Measurements from ENCODE around the gene BBS5.

Gene BBS5

DNA sequence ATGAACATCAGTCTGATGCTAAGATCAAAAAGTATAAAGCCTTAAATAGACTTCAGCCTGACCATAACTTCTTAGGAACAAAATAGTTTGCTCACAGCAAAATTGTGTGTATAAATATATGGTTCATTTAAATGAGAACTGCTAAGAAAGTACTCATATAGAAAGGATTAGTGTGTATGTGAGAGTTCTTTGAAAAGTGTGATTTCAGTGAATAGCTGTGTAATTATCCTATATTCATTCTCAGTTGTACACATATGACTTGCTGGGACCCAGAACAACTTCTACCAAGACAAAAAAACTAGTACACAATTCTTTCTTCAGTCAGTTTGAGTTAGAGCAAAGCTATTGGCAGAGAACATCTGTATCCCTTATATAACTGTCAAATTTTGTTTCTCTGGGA is 7.2 kb downstream of the BBS5 start:
- H3K27me3 ChIP-seq (replicated peaks; ENCODE audit: control insufficient read depth, insufficient read depth, low read length) = no peaks in the 10 kb centered on the region
- no peak overlapping the region for H3K4me3 ChIP-seq (ENCODE audit: low read length)
- no peak overlapping the region for H3K9ac ChIP-seq (ENCODE audit: low read length)
- peaks cover 68% of the 10 kb centered on the region for H3K36me3 ChIP-seq (ENCODE audit: control insufficient read depth, insufficient read depth, low read length, severe bottlenecking)
- no peaks in the 10 kb centered on the region for H3K9me3 ChIP-seq (ENCODE audit: control insufficient read depth, low read length)
- H3K4me1 ChIP-seq (ENCODE audit: control insufficient read depth, insufficient read depth, low read length) = no peaks in the 10 kb centered on the region
- no peak for DNase-seq (ENCODE audit: low read depth)

GRCh38 chr2:169490834-169491233 is 11.5 kb downstream of the BBS5 start:
- H3K27me3 ChIP-seq (replicated peaks; ENCODE audit: control insufficient read depth, insufficient read depth, low read length) = no peaks in the 10 kb centered on the region
- H3K9ac ChIP-seq (ENCODE audit: low read length) = no peak overlapping the region
- H3K36me3 ChIP-seq (ENCODE audit: control insufficient read depth, insufficient read depth, low read length, severe bottlenecking) = peaks cover 56% of the 10 kb centered on the region
- H3K4me3 ChIP-seq (ENCODE audit: low read length) = no peak overlapping the region
- H3K9me3 ChIP-seq (ENCODE audit: control insufficient read depth, low read length) = no peaks in the 10 kb centered on the region
- no peaks in the 10 kb centered on the region for H3K4me1 ChIP-seq (ENCODE audit: control insufficient read depth, insufficient read depth, low read length)
- no peak for DNase-seq (ENCODE audit: low read depth)

GRCh38 chr2:169491378-169491777 is 12.1 kb downstream of the BBS5 start:
- no peaks in the 10 kb centered on the region for H3K9me3 ChIP-seq (ENCODE audit: control insufficient read depth, low read length)

DNA sequence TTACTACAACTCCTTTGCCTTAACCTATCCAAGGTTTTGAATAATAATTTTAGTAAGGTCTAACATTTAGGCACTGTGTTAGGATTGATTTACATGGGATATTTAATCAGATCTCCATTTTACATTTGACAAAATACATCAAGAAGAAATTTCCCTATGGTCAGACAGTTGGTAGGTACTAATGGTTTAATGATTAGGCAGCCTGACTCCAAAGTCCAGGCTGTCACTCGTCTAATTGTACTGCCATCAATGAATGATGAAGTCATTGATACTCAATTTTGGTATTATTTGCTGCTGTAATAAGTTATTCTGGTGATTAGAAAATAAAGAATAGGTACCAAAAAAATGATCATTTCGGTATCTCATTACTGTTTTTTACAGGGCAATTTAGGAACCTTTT is 14.1 kb downstream of the BBS5 start:
- Histone ChIP-seq H3K4me3 (ENCODE audit: low read length) (no peak overlapping the region), H3K27me3 (replicated peaks; ENCODE audit: control insufficient read depth, insufficient read depth, low read length) (no peaks in the 10 kb centered on the region), H3K36me3 (ENCODE audit: control insufficient read depth, insufficient read depth, low read length, severe bottlenecking) (peaks cover 48% of the 10 kb centered on the region), H3K4me1 (ENCODE audit: control insufficient read depth, insufficient read depth, low read length) (no peaks in the 10 kb centered on the region), H3K9ac (ENCODE audit: low read length) (no peak overlapping the region), H3K9me3 (ENCODE audit: control insufficient read depth, low read length) (no peaks in the 10 kb centered on the region)
- no peak for DNase-seq (ENCODE audit: low read depth)

More at GRCh38 chr2:169491378-169491777, 12.1 kb downstream of the BBS5 start:
- Histone ChIP-seq H3K4me1 (ENCODE audit: control insufficient read depth, insufficient read depth, low read length) (no peaks in the 10 kb centered on the region), H3K27me3 (replicated peaks; ENCODE audit: control insufficient read depth, insufficient read depth, low read length) (no peaks in the 10 kb centered on the region), H3K4me3 (ENCODE audit: low read length) (no peak overlapping the region), H3K9ac (ENCODE audit: low read length) (no peak overlapping the region), H3K36me3 (ENCODE audit: control insufficient read depth, insufficient read depth, low read length, severe bottlenecking) (peaks cover 54% of the 10 kb centered on the region)
- DNase-seq (ENCODE audit: low read depth) = no peak

DNA sequence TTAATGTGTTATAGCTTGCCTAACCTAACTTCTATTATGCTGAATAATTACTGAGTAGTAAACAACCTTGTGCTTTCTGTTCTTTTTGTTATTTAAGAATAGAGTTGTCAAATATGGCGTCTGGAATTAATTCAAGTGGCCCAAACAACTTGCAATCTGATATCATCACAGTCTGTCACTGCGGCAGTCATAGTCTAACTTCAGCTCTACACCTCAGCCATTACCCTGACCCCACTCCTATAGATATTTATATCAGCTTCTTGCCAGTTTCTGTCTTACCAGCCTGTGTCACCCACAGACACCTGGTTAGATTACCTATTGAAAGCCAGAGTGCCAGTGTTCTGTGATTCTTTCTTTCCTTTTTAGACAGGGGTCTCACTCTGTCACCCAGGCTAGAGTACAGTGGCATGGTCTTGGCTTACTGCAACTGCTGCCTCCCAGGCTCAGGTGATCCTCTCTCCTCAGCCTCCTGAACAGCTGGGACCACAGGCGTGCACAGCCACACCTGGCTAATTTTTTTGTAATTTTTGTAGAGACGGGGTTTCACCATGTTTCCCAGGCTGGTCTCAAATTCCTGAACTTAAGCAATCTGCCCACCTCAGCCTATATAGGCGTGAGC is 16.1 kb downstream of the BBS5 start:
- Histone ChIP-seq H3K9me3 (ENCODE audit: control insufficient read depth, low read length) (no peaks in the 10 kb centered on the region), H3K36me3 (ENCODE audit: control insufficient read depth, insufficient read depth, low read length, severe bottlenecking) (peaks cover 51% of the 10 kb centered on the region), H3K9ac (ENCODE audit: low read length) (no peak overlapping the region), H3K4me3 (ENCODE audit: low read length) (no peak overlapping the region), H3K27me3 (replicated peaks; ENCODE audit: control insufficient read depth, insufficient read depth, low read length) (no peaks in the 10 kb centered on the region), H3K4me1 (ENCODE audit: control insufficient read depth, insufficient read depth, low read length) (no peaks in the 10 kb centered on the region)
- DNase-seq (ENCODE audit: low read depth) = no peak

DNA sequence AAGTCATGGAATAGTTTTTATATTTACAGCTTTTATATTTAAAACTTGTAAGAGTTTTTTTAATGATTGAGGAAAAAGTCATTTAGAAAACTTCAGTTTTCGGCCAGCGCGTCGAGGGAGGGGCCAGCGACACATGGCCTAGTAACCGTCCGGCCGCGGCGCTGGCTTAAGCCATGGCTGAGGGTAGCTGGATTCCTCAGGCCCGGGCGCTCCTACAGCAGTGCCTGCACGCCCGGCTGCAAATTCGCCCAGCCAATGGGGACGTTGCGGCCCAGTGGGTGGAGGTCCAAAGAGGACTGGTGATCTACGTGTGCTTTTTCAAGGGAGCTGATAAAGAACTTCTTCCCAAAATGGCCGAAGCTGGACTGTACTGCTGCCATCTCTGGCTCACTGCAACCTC is 25.4 kb downstream of the BBS5 start:
- Histone ChIP-seq H3K9ac (ENCODE audit: low read length) (no peak overlapping the region), H3K9me3 (ENCODE audit: control insufficient read depth, low read length) (no peaks in the 10 kb centered on the region), H3K36me3 (ENCODE audit: control insufficient read depth, insufficient read depth, low read length, severe bottlenecking) (peaks cover 40% of the 10 kb centered on the region), H3K4me3 (ENCODE audit: low read length) (no peak overlapping the region), H3K27me3 (replicated peaks; ENCODE audit: control insufficient read depth, insufficient read depth, low read length) (no peaks in the 10 kb centered on the region), H3K4me1 (ENCODE audit: control insufficient read depth, insufficient read depth, low read length) (peaks cover 20% of the 10 kb centered on the region)
- DNase-seq (ENCODE audit: low read depth) = no peak

GRCh38 chr2:169507698-169508097 is 28.4 kb downstream of the BBS5 start:
- Histone ChIP-seq H3K4me3 (ENCODE audit: low read length) (no peak overlapping the region), H3K27me3 (replicated peaks; ENCODE audit: control insufficient read depth, insufficient read depth, low read length) (no peaks in the 10 kb centered on the region), H3K4me1 (ENCODE audit: control insufficient read depth, insufficient read depth, low read length) (peaks cover 26% of the 10 kb centered on the region), H3K9me3 (ENCODE audit: control insufficient read depth, low read length) (no peaks in the 10 kb centered on the region), H3K36me3 (ENCODE audit: control insufficient read depth, insufficient read depth, low read length, severe bottlenecking) (peaks cover 17% of the 10 kb centered on the region), H3K9ac (ENCODE audit: low read length) (no peak overlapping the region)
- peak; percentile 61 for DNase-seq (ENCODE audit: low read depth)

DNA sequence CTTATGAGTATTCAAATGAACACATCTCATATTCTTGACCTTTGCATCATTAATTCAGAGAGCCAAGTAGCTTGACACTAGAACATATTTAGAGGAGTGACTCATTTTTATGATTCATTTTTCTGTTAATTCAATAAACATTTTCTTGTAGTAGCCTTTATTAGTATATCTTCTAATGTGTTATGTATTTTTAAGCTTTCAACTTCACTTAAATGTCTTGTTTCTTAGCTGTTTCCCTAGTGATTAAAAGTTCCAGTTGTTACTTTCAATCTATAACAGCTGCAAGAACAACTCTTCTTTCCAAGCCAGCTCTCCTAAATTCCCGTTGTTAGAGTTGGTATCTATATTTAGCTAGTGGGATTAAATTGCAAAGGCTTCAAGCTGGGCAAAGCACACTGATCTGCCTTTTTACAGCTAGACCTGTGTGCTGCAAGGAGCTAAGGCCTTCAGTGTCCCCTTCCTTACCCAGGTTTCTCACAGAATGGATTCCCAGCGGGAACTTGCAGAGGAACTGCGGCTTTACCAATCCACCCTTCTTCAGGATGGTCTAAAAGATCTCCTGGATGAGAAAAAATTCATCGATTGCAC is 30.1 kb downstream of the BBS5 start, which contains the start of gene KLHL41:
Gene KLHL41, plus strand, starts transcription at position 405 of the 588 bp plus-strand sequence. Its CDS starts 77 bp downstream, at position 482.
- Histone ChIP-seq H3K36me3 (ENCODE audit: control insufficient read depth, insufficient read depth, low read length, severe bottlenecking) (peaks cover 4% of the 10 kb centered on the region), H3K9me3 (ENCODE audit: control insufficient read depth, low read length) (no peaks in the 10 kb centered on the region), H3K4me1 (ENCODE audit: control insufficient read depth, insufficient read depth, low read length) (peaks cover 26% of the 10 kb centered on the region), H3K27me3 (replicated peaks; ENCODE audit: control insufficient read depth, insufficient read depth, low read length) (no peaks in the 10 kb centered on the region), H3K9ac (ENCODE audit: low read length) (peak within 1 kb of the TSS; percentile 23), H3K4me3 (ENCODE audit: low read length) (peak within 1 kb of the TSS; percentile 46)
- DNase-seq (ENCODE audit: low read depth) = peak; percentile 62

GRCh38 chr2:169509955-169510354 is 30.7 kb downstream of the BBS5 start:
- peaks cover 26% of the 10 kb centered on the region for H3K4me1 ChIP-seq (ENCODE audit: control insufficient read depth, insufficient read depth, low read length)
- DNase-seq (ENCODE audit: low read depth) = no peak
- H3K9ac ChIP-seq (ENCODE audit: low read length) = peak overlapping the region; percentile 23
- H3K27me3 ChIP-seq (replicated peaks; ENCODE audit: control insufficient read depth, insufficient read depth, low read length) = no peaks in the 10 kb centered on the region
- no peak overlapping the region for H3K4me3 ChIP-seq (ENCODE audit: low read length)
- H3K9me3 ChIP-seq (ENCODE audit: control insufficient read depth, low read length) = no peaks in the 10 kb centered on the region
- no peaks in the 10 kb centered on the region for H3K36me3 ChIP-seq (ENCODE audit: control insufficient read depth, insufficient read depth, low read length, severe bottlenecking)

GRCh38 chr2:169510496-169510895 is 31.2 kb downstream of the BBS5 start:
- no peaks in the 10 kb centered on the region for H3K36me3 ChIP-seq (ENCODE audit: control insufficient read depth, insufficient read depth, low read length, severe bottlenecking)
- no peak overlapping the region for H3K9ac ChIP-seq (ENCODE audit: low read length)
- DNase-seq (ENCODE audit: low read depth) = no peak
- peaks cover 26% of the 10 kb centered on the region for H3K4me1 ChIP-seq (ENCODE audit: control insufficient read depth, insufficient read depth, low read length)
- H3K27me3 ChIP-seq (replicated peaks; ENCODE audit: control insufficient read depth, insufficient read depth, low read length) = no peaks in the 10 kb centered on the region
- no peaks in the 10 kb centered on the region for H3K9me3 ChIP-seq (ENCODE audit: control insufficient read depth, low read length)
- no peak overlapping the region for H3K4me3 ChIP-seq (ENCODE audit: low read length)

DNA sequence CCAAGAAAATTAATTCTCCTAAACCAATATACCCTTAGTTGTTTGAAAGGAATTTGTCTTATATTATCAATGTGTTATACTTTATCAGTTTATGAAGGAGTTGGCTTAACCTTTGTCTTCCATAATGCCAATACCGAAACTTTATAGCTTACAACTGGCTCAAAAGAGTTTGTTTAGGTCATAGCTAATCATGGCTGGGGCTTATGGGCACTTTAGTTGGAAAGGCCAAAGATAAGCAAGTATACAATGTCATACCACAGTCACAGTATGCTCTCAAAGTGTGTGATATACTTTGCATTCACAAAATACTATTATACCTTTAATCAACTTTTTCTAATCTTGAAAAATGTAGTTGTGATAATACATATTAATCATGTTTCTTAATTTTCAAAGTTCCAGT is 32.5 kb downstream of the BBS5 start:
- Histone ChIP-seq H3K27me3 (replicated peaks; ENCODE audit: control insufficient read depth, insufficient read depth, low read length) (no peaks in the 10 kb centered on the region), H3K4me3 (ENCODE audit: low read length) (no peak overlapping the region), H3K9ac (ENCODE audit: low read length) (no peak overlapping the region), H3K36me3 (ENCODE audit: control insufficient read depth, insufficient read depth, low read length, severe bottlenecking) (no peaks in the 10 kb centered on the region), H3K9me3 (ENCODE audit: control insufficient read depth, low read length) (no peaks in the 10 kb centered on the region), H3K4me1 (ENCODE audit: control insufficient read depth, insufficient read depth, low read length) (peaks cover 26% of the 10 kb centered on the region)
- no peak for DNase-seq (ENCODE audit: low read depth)

DNA sequence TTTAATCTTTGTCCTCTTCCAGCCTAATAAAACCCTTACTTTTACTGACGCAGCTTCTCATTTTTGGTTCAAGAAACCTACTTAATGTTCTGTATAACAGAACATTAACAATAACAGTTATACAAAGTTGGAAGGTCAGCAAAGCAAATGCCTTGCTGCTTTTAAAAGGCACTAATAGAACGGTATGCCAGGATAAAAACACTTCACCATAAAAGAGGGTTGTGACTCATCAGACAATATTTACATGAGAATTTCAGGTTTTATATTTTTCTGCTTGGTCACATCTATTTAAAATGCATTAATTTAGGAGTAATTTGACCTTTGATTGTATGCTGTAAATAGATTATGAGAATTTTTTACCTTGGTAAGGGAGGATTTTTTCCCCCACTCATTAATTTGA is 33.2 kb downstream of the BBS5 start:
- Histone ChIP-seq H3K36me3 (ENCODE audit: control insufficient read depth, insufficient read depth, low read length, severe bottlenecking) (no peaks in the 10 kb centered on the region), H3K4me1 (ENCODE audit: control insufficient read depth, insufficient read depth, low read length) (peaks cover 20% of the 10 kb centered on the region), H3K4me3 (ENCODE audit: low read length) (no peak overlapping the region), H3K27me3 (replicated peaks; ENCODE audit: control insufficient read depth, insufficient read depth, low read length) (no peaks in the 10 kb centered on the region), H3K9me3 (ENCODE audit: control insufficient read depth, low read length) (no peaks in the 10 kb centered on the region), H3K9ac (ENCODE audit: low read length) (no peak overlapping the region)
- peak; percentile 14 for DNase-seq (ENCODE audit: low read depth)

Measured in adipocyte (in vitro differentiated cells).